ENCODE measurements around the gene CYB5D1. TPM values are rescaled to one million over a fixed set of nuclear protein-coding genes. Genes with fewer than 3 reads are reported as not detected.

Gene CYB5D1
- polyA plus RNA-seq, 1 donor from 2014 or later: 30.4 TPM

- H3K4me3 ChIP-seq (ENCODE audit: low read length): no peak overlapping the region
- H3K9ac ChIP-seq (ENCODE audit: low read length): no peak overlapping the region
- no peaks in the 10 kb centered on the region for H3K79me2 ChIP-seq (replicated peaks; ENCODE audit: insufficient read depth, low read length)
- H3K9me2 ChIP-seq (ENCODE audit: insufficient read depth, low read length): no peaks in the 10 kb centered on the region
- H3K36me3 ChIP-seq (ENCODE audit: insufficient read depth, low read length): no peaks in the 10 kb centered on the region
- H2AFZ ChIP-seq (ENCODE audit: low read depth, low read length): no peak overlapping the region
- H3K27me3 ChIP-seq (ENCODE audit: insufficient read depth, low read depth, low read length): no peaks in the 10 kb centered on the region
- no peaks in the 10 kb centered on the region for H4K20me1 ChIP-seq (ENCODE audit: insufficient read depth)
- no peak overlapping the region for H3K4me2 ChIP-seq (ENCODE audit: low read length)
- no peaks in the 10 kb centered on the region for H3F3A ChIP-seq (ENCODE audit: insufficient read depth, low read length, poor library complexity, severe bottlenecking)
- TF ChIP-seq POLR2AphosphoS5 (IDR thresholded peaks at IDR 0.05): no peak
- no peaks in the 10 kb centered on the region for H3K9me3 ChIP-seq (ENCODE audit: low read length)
- H3K27ac ChIP-seq (ENCODE audit: low read length): no peak overlapping the region
These were observed 40.7 kb upstream of the CYB5D1 start for GRCh38 chr17:7816926-7817642.

- no peak for TF ChIP-seq POLR2AphosphoS5 (IDR thresholded peaks at IDR 0.05)
- no peak for TF ChIP-seq TAF1 (IDR thresholded peaks at IDR 0.05; ENCODE audit: low read depth)
- no peak for TF ChIP-seq CTCF (IDR thresholded peaks at IDR 0.05; ENCODE audit: poor library complexity, severe bottlenecking)
- TF ChIP-seq RAD21 (conservative IDR thresholded peaks at IDR 0.05): no peak
- no peak for TF ChIP-seq EZH2 (IDR thresholded peaks at IDR 0.05; ENCODE audit: borderline replicate concordance, insufficient read depth, low read length, poor library complexity, severe bottlenecking)
- no peak for TF ChIP-seq EP300 (conservative IDR thresholded peaks at IDR 0.05; ENCODE audit: poor library complexity, severe bottlenecking)
- TF ChIP-seq SMC3 (conservative IDR thresholded peaks at IDR 0.05; ENCODE audit: poor library complexity): no peak
- TF ChIP-seq, protein P1, sequence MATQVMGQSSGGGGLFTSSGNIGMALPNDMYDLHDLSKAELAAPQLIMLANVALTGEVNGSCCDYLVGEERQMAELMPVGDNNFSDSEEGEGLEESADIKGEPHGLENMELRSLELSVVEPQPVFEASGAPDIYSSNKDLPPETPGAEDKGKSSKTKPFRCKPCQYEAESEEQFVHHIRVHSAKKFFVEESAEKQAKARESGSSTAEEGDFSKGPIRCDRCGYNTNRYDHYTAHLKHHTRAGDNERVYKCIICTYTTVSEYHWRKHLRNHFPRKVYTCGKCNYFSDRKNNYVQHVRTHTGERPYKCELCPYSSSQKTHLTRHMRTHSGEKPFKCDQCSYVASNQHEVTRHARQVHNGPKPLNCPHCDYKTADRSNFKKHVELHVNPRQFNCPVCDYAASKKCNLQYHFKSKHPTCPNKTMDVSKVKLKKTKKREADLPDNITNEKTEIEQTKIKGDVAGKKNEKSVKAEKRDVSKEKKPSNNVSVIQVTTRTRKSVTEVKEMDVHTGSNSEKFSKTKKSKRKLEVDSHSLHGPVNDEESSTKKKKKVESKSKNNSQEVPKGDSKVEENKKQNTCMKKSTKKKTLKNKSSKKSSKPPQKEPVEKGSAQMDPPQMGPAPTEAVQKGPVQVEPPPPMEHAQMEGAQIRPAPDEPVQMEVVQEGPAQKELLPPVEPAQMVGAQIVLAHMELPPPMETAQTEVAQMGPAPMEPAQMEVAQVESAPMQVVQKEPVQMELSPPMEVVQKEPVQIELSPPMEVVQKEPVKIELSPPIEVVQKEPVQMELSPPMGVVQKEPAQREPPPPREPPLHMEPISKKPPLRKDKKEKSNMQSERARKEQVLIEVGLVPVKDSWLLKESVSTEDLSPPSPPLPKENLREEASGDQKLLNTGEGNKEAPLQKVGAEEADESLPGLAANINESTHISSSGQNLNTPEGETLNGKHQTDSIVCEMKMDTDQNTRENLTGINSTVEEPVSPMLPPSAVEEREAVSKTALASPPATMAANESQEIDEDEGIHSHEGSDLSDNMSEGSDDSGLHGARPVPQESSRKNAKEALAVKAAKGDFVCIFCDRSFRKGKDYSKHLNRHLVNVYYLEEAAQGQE (IDR thresholded peaks at IDR 0.05; ENCODE audit: borderline replicate concordance): no peak
- no peak for TF ChIP-seq MXI1 (conservative IDR thresholded peaks at IDR 0.05; ENCODE audit: poor library complexity, severe bottlenecking)
- H3K4me2 ChIP-seq (ENCODE audit: low read length): no peak overlapping the region
- no peaks in the 10 kb centered on the region for H3K36me3 ChIP-seq (ENCODE audit: insufficient read depth, low read length)
These were observed 40.2 kb upstream of the CYB5D1 start for GRCh38 chr17:7817643-7817964.

More at GRCh38 chr17:7817643-7817964, 40.2 kb upstream of the CYB5D1 start:
- Histone ChIP-seq H2AFZ (ENCODE audit: low read depth, low read length) (no peak overlapping the region), H3K4me3 (ENCODE audit: low read length) (no peak overlapping the region), H3K27me3 (ENCODE audit: insufficient read depth, low read depth, low read length) (no peaks in the 10 kb centered on the region), H4K20me1 (ENCODE audit: insufficient read depth) (no peaks in the 10 kb centered on the region), H3F3A (ENCODE audit: insufficient read depth, low read length, poor library complexity, severe bottlenecking) (no peaks in the 10 kb centered on the region), H3K9me2 (ENCODE audit: insufficient read depth, low read length) (no peaks in the 10 kb centered on the region), H3K9me3 (ENCODE audit: low read length) (no peaks in the 10 kb centered on the region), H3K27ac (ENCODE audit: low read length) (no peak overlapping the region), H3K9ac (ENCODE audit: low read length) (no peak overlapping the region), H3K79me2 (replicated peaks; ENCODE audit: insufficient read depth, low read length) (no peaks in the 10 kb centered on the region)

All from neural cell (in vitro differentiated cells).